Mesothelial cell of epicardium (in vitro differentiated cells): ENCODE measurements around the gene KRT20. TPM values are rescaled to one million over a fixed set of nuclear protein-coding genes. Genes with fewer than 3 reads are reported as not detected.

ENCODE experiments used
- DNase-seq, 2 experiments: peaks; one replicate each; pipeline ENCODE4 v3.0.0; 2021; ENCODE audit warnings: low spot score in 2 of 2; ENCODE audit not compliant: unreplicated experiment in 2 of 2
- H3K27ac Mint-ChIP-seq: 2 replicates; pipeline ENCODE4 v1.8.0; 2021; ENCODE audit warnings: mixed read lengths
- H3K27me3 Mint-ChIP-seq: 2 replicates; pipeline ENCODE4 v1.8.0; 2021; ENCODE audit warnings: low read depth, mixed read lengths
- H3K36me3 Mint-ChIP-seq: 2 replicates; pipeline ENCODE4 v1.8.0; 2021; ENCODE audit warnings: mixed read lengths
- H3K4me1 Mint-ChIP-seq: 2 replicates; pipeline ENCODE4 v1.8.0; 2021; ENCODE audit warnings: mixed read lengths
- H3K4me3 Mint-ChIP-seq: 2 replicates; pipeline ENCODE4 v1.8.0; 2021; ENCODE audit warnings: mild to moderate bottlenecking, moderate library complexity, mixed read lengths
- H3K9me3 Mint-ChIP-seq: 2 replicates; pipeline ENCODE4 v1.8.0; 2021; ENCODE audit warnings: mixed read lengths
- total RNA-seq: library from RNA; stranded (reverse); gene quantifications from 3 replicates; pipeline ENCODE4 v1.2.1, GENCODE V29; 2021
- TF ChIP-seq, protein P1 (sequence below): fragments of 200-600 bp; sonication (generic); IDR thresholded peaks from one replicate; pipeline ENCODE4 v1.5.0; 2021; ENCODE audit warnings: antibody characterized with exemption; ENCODE audit not compliant: unreplicated experiment

Gene KRT20
- total RNA-seq, 1 donor from 2014 or later: not detected

- Mint-ChIP-seq H3K27ac (no peak overlapping the region), H3K36me3 (no peaks in the 10 kb centered on the region), H3K9me3 (no peaks in the 10 kb centered on the region), H3K27me3 (peaks cover 13% of the 10 kb centered on the region), H3K4me3 (no peak overlapping the region), H3K4me1 (peaks cover 11% of the 10 kb centered on the region)
- TF ChIP-seq, protein P1, sequence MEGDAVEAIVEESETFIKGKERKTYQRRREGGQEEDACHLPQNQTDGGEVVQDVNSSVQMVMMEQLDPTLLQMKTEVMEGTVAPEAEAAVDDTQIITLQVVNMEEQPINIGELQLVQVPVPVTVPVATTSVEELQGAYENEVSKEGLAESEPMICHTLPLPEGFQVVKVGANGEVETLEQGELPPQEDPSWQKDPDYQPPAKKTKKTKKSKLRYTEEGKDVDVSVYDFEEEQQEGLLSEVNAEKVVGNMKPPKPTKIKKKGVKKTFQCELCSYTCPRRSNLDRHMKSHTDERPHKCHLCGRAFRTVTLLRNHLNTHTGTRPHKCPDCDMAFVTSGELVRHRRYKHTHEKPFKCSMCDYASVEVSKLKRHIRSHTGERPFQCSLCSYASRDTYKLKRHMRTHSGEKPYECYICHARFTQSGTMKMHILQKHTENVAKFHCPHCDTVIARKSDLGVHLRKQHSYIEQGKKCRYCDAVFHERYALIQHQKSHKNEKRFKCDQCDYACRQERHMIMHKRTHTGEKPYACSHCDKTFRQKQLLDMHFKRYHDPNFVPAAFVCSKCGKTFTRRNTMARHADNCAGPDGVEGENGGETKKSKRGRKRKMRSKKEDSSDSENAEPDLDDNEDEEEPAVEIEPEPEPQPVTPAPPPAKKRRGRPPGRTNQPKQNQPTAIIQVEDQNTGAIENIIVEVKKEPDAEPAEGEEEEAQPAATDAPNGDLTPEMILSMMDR: no peak
- no peak for DNase-seq
These were observed 35.3 kb downstream of the KRT20 start for GRCh38 chr17:40849723-40850122.

DNA sequence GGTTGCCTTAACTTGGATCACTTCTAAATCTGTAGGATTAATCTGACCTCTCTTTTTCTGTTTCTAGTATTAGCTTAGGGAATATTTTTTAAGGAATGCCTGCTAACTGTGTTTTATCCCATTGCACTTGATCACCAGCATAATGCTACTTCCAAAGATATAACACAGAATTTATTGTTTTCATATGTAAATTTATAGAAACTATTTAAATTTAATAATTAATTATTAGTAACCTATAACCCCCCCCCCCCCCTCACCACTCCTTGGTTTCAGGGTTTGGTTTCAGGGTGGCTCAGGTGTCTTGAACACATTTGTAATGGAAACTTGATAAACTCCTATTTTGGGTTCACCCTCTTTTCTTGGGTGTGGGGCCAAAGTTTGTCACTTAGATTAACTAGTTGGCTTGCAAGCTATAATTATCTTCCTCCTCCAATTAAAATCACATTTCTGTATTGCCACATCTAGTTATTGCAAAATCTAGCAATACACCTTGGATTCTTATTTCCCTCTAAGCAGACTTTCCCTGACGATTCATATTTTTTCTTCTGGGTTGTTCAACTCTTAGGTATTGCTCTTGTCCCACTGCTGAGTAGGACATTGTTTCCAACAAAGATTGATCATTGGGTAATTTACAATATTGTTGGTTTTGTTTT, 36.3 kb downstream of the KRT20 start:
- no peak overlapping the region for H3K4me3 Mint-ChIP-seq
- no peak for DNase-seq
- peaks cover 6% of the 10 kb centered on the region for H3K4me1 Mint-ChIP-seq
- H3K27ac Mint-ChIP-seq: no peak overlapping the region
- H3K36me3 Mint-ChIP-seq: no peaks in the 10 kb centered on the region
- peaks cover 20% of the 10 kb centered on the region for H3K27me3 Mint-ChIP-seq
- no peaks in the 10 kb centered on the region for H3K9me3 Mint-ChIP-seq
- TF ChIP-seq, protein P1: no peak

DNA sequence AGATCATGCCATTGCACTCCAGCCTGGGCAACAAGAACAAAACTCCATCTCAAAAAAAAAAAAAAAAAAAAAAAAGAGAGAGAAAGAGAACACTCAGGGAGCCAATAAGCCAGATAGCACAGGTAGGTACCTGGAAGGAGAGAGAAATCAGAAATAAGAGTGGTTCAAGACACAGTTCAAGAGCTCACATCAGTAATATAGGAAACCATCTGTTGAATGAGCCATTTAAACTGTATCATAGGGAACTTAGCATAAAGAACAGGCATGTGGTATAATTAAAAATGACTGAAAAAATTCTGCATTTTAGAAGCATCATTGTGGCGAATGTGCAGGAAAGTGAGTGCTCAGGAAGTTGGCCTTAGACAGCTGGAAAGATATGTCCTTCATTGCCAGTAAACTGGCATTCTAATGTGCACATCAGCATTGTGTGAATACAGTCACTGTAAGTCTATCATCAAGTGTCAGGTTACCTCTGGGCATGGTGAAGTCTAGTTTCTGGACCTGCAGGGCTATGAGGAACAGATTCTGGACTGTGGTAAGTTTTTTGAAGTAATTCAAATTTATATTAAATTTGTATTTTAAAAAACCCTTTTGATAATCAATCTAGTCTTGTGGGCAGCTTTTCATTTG, 38.4 kb downstream of the KRT20 start:
- TF ChIP-seq, protein P1: no peak
- Mint-ChIP-seq H3K27me3 (peaks cover 30% of the 10 kb centered on the region), H3K27ac (no peak overlapping the region), H3K4me1 (peaks cover 2% of the 10 kb centered on the region), H3K9me3 (no peaks in the 10 kb centered on the region), H3K36me3 (no peaks in the 10 kb centered on the region), H3K4me3 (no peak overlapping the region)
- DNase-seq: no peak

GRCh38 chr17:40844671-40845107, 40.4 kb downstream of the KRT20 start:
- H3K27me3 Mint-ChIP-seq: peaks cover 44% of the 10 kb centered on the region
- H3K4me3 Mint-ChIP-seq: no peak overlapping the region
- no peaks in the 10 kb centered on the region for H3K36me3 Mint-ChIP-seq
- TF ChIP-seq, protein P1: no peak
- no peak for DNase-seq
- no peak overlapping the region for H3K27ac Mint-ChIP-seq
- no peaks in the 10 kb centered on the region for H3K9me3 Mint-ChIP-seq
- peaks cover 6% of the 10 kb centered on the region for H3K4me1 Mint-ChIP-seq

DNA sequence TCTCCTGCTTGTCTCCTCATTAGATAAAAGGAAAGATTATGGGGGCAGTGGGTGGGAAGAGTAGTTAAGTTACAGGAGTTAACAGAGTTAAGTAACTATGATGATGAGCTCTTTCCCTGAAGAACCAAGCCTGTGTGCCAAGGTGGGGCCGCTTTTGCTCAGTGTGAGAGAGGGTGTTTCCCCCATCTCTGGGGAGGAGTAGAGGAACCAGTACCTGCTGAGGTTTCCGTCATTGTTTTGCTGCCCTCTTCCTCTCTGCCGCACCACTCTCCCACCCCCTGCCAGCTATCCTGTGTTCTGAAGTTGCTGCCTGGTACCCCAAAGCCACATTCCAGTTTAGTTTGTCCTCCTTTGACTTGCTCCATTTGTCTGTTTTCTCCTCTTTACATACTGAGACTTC, 41.8 kb downstream of the KRT20 start:
- Mint-ChIP-seq H3K27me3 (peaks cover 47% of the 10 kb centered on the region), H3K27ac (no peak overlapping the region), H3K36me3 (no peaks in the 10 kb centered on the region), H3K9me3 (no peaks in the 10 kb centered on the region), H3K4me1 (peaks cover 5% of the 10 kb centered on the region), H3K4me3 (no peak overlapping the region)
- no peak for DNase-seq
- TF ChIP-seq, protein P1: no peak
